Mesodermal cell (in vitro differentiated cells): ENCODE results near the gene PRND.

ENCODE experiments used
- H3K27ac ChIP-seq: 2 replicates; pipeline ENCODE4 v1.7.0; 2013; ENCODE audit warnings: mild to moderate bottlenecking, low read depth, low read length, moderate library complexity; ENCODE audit not compliant: severe bottlenecking
- H3K36me3 ChIP-seq: 2 replicates; pipeline ENCODE4 v1.7.1; 2013; ENCODE audit warnings: mild to moderate bottlenecking, low read length, moderate library complexity; ENCODE audit not compliant: control insufficient read depth, insufficient read depth
- H3K4me1 ChIP-seq: one replicate; pipeline ENCODE4 v1.7.1; 2013; ENCODE audit warnings: mild to moderate bottlenecking, low read length; ENCODE audit not compliant: insufficient read depth, control insufficient read depth, poor library complexity, severe bottlenecking
- H3K4me3 ChIP-seq: 2 replicates; pipeline ENCODE4 v1.7.0; 2013; ENCODE audit warnings: low read length, control low read depth, mild to moderate bottlenecking; ENCODE audit not compliant: insufficient read depth, poor library complexity, severe bottlenecking; ENCODE audit errors: extremely low read depth
- H3K9me3 ChIP-seq: 2 replicates; pipeline ENCODE4 v1.7.1; 2013; ENCODE audit warnings: mild to moderate bottlenecking, low read length, moderate library complexity; ENCODE audit not compliant: control insufficient read depth
- WGBS, 2 experiments: methylation state at CpG; one replicate each; pipeline ENCODE4 v1.1.5; 2013; ENCODE audit warnings: missing lambda C conversion rate in 2 of 2; ENCODE audit not compliant: insufficient coverage in 2 of 2; 5-methylcytosine and 5-hydroxymethylcytosine counted together

Gene PRND

GRCh38 chr20:4708036-4708435 is 13.7 kb upstream of the PRND start:
- Histone ChIP-seq H3K9me3 (no peaks in the 10 kb centered on the region), H3K4me3 (no peak overlapping the region), H3K36me3 (no peaks in the 10 kb centered on the region), H3K4me1 (peaks cover 5% of the 10 kb centered on the region), H3K27ac (no peak overlapping the region)
- 82 to 88% methylated on average over 2 to 3 of the region's 3 CpGs for WGBS, 2 experiments

GRCh38 chr20:4708856-4709255 is 12.9 kb upstream of the PRND start:
- Histone ChIP-seq H3K4me1 (peaks cover 4% of the 10 kb centered on the region), H3K36me3 (no peaks in the 10 kb centered on the region), H3K9me3 (no peaks in the 10 kb centered on the region), H3K4me3 (no peak overlapping the region), H3K27ac (no peak overlapping the region)
- WGBS, 2 experiments, result 85 to 93% methylated on average over 2 to 3 of the region's 3 CpGs

- H3K4me3 ChIP-seq, result no peak overlapping the region
- H3K4me1 ChIP-seq, result no peaks in the 10 kb centered on the region
- H3K9me3 ChIP-seq, result no peaks in the 10 kb centered on the region
- WGBS, 2 experiments, result 83 to 93% methylated on average over 8 to 10 of the region's 10 CpGs
- H3K36me3 ChIP-seq, result no peaks in the 10 kb centered on the region
- H3K27ac ChIP-seq, result no peak overlapping the region
Observed at GRCh38 chr20:4709261-4710105, 12.2 kb upstream of the PRND start.

GRCh38 chr20:4710106-4710475 is 11.6 kb upstream of the PRND start:
- Histone ChIP-seq H3K4me3 (no peak overlapping the region), H3K4me1 (no peaks in the 10 kb centered on the region), H3K27ac (no peak overlapping the region), H3K36me3 (no peaks in the 10 kb centered on the region), H3K9me3 (no peaks in the 10 kb centered on the region)
- WGBS, 2 experiments, result 94 to 97% methylated on average over 4 of the region's 6 CpGs

GRCh38 chr20:4711511-4711910 is 10.2 kb upstream of the PRND start:
- no peaks in the 10 kb centered on the region for H3K9me3 ChIP-seq
- no peak overlapping the region for H3K27ac ChIP-seq
- no peaks in the 10 kb centered on the region for H3K4me1 ChIP-seq
- no peaks in the 10 kb centered on the region for H3K36me3 ChIP-seq
- no peak overlapping the region for H3K4me3 ChIP-seq
- 86 to 100% methylated on average over 1 of the region's 5 CpGs for WGBS, 2 experiments

- 94 to 95% methylated on average over 5 to 6 of the region's 7 CpGs for WGBS, 2 experiments
- Histone ChIP-seq H3K4me3 (no peak overlapping the region), H3K27ac (no peak overlapping the region), H3K4me1 (no peaks in the 10 kb centered on the region), H3K36me3 (no peaks in the 10 kb centered on the region), H3K9me3 (no peaks in the 10 kb centered on the region)
Observed at GRCh38 chr20:4713401-4713800, 8.3 kb upstream of the PRND start.

- Histone ChIP-seq H3K36me3 (no peaks in the 10 kb centered on the region), H3K9me3 (no peaks in the 10 kb centered on the region), H3K27ac (no peak overlapping the region), H3K4me1 (no peaks in the 10 kb centered on the region), H3K4me3 (no peak overlapping the region)
- WGBS, 2 experiments, result 73% methylated on average over 1 of the region's 1 CpG; no CpG with 5 or more reads in 1 of the 2 experiments
Observed at GRCh38 chr20:4714818-4715217, 6.9 kb upstream of the PRND start.

- 90 to 93% methylated on average over 8 of the region's 12 CpGs for WGBS, 2 experiments
- no peak overlapping the region for H3K4me3 ChIP-seq
- H3K9me3 ChIP-seq, result no peaks in the 10 kb centered on the region
- H3K36me3 ChIP-seq, result no peaks in the 10 kb centered on the region
- H3K27ac ChIP-seq, result no peak overlapping the region
- H3K4me1 ChIP-seq, result no peaks in the 10 kb centered on the region
Observed at GRCh38 chr20:4717816-4718570, 3.7 kb upstream of the PRND start.

GRCh38 chr20:4719190-4719589 is 2.5 kb upstream of the PRND start:
- H3K27ac ChIP-seq, result no peak overlapping the region
- 88 to 100% methylated on average over 1 of the region's 2 CpGs for WGBS, 2 experiments
- no peaks in the 10 kb centered on the region for H3K36me3 ChIP-seq
- H3K4me1 ChIP-seq, result no peaks in the 10 kb centered on the region
- H3K9me3 ChIP-seq, result no peaks in the 10 kb centered on the region
- no peak overlapping the region for H3K4me3 ChIP-seq

GRCh38 chr20:4720041-4720976 is 1.4 kb upstream of the PRND start:
- Histone ChIP-seq H3K4me1 (no peaks in the 10 kb centered on the region), H3K9me3 (no peaks in the 10 kb centered on the region), H3K4me3 (no peak overlapping the region), H3K27ac (peak overlapping the region; percentile 75), H3K36me3 (no peaks in the 10 kb centered on the region)
- 18 to 22% methylated on average over 17 of the region's 18 CpGs for WGBS, 2 experiments
